ENCODE measurements around the gene FOXF1.

The FOXF1 gene

DNA sequence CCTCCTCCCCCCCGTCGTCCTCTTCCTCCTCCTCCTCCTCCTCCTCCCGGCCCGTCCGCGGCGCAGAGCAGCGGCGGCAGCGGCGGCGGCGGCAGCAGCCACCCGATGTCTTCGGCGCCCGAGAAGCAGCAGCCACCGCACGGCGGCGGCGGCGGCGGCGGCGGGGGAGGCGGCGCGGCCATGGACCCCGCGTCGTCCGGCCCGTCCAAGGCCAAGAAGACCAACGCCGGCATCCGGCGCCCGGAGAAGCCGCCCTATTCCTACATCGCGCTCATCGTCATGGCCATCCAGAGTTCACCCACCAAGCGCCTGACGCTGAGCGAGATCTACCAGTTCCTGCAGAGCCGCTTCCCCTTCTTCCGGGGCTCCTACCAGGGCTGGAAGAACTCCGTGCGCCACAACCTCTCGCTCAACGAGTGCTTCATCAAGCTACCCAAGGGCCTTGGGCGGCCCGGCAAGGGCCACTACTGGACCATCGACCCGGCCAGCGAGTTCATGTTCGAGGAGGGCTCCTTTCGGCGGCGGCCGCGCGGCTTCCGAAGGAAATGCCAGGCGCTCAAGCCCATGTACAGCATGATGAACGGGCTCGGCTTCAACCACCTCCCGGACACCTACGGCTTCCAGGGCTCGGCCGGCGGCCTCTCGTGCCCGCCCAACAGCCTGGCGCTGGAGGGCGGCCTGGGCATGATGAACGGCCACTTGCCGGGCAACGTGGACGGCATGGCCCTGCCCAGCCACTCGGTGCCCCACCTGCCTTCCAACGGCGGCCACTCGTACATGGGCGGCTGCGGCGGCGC, at the start of gene FOXF1:
FOXF1 (plus strand) TSS at position 63 of the 797 bp plus-strand sequence; CDS start at position 106, 43 bp downstream.
- no peak for DNase-seq

DNA sequence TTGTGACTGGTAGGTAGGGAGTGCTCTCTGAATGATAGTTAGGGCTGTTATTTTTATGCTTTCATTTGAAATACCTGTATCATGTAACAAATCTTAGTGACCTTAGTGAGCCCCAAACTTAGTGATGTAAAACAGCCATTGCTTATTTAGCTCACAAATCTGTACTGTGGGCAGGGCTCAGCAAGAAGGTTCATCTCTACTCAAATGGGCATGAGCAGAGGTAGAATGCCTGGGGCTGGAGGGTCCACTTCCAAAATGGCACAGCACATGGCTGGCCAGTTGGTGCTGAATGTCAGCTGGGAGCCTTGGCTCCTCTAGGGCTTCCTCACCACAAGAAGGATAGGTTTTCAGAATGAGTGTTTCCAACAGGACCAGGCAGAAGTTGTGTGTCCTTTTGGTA, 49.3 kb upstream of the FOXF1 start:
- no peak for DNase-seq

DNA sequence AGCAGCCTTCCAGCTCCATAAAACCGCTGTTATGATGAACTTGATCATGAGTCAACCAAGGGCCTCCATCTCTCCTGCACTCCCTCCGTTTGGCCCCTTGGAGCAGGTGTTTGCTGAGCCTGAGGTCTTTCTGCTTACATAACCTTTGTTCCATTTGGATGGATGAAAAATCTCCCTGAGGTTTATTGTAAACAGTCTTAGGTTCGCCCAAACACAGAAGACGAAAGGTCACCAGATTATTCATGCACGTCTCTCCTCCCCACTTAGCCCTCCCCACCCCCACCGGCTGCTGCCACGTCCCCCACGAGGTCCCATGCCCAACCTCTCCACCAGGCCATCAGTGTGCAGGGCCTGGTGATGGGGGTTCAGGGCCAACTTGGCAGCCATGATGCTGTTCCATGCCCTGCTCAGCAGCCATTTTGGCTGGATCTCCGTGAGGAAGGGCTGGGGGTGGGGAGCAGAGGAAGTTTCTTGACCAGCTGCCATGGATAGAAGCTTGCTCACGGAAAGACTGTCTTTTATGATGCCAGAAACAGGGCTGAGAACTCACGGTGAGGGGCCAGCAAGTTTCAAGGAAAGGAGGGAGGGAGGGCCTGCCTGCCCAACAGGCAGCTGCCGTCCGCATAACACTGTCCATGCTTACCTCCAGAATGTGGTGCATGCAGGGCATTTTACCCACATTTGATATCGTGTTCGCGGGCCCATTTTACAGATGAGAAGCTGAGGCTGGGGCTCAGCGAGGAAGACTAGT, 47.8 kb upstream of the FOXF1 start:
- DNase-seq: no peak

DNA sequence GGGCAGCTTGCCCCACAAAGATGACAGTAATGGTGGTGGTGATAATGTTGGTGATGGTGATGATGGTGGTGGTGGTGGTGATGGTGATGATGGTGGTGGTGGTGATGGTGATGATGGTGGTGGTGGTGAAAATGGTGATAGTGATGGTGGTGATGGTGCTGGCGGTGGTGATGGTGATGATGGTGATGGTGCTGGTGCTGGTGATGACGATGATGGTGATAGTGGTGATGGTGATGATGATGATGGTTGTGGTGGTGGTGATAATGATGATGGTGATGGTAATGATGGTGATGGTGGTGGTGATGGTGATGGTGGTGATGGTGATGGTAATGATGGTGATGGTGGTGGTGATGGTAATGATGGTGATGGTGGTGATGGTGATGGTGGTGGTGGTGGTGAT, 46.3 kb upstream of the FOXF1 start:
- DNase-seq: no peak

DNA sequence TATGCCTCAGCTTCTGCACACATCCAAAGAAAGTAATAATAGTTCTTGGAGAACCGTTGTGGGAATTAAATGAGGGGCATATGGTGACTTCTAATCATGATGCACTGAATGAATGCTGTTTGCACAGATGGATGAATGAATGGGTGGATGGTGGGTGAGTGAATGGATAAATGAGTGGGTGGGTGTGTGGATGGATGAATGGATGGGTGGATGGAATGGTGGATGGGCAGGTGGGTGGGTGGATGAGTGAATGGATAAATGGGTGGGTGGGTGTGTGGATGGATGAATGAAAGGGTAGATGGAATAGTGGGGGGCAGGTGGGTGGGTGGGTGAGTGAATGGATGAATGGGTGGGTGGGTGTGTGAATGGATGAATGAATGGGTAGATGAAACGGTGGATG, 44.9 kb upstream of the FOXF1 start:
- DNase-seq: no peak

DNA sequence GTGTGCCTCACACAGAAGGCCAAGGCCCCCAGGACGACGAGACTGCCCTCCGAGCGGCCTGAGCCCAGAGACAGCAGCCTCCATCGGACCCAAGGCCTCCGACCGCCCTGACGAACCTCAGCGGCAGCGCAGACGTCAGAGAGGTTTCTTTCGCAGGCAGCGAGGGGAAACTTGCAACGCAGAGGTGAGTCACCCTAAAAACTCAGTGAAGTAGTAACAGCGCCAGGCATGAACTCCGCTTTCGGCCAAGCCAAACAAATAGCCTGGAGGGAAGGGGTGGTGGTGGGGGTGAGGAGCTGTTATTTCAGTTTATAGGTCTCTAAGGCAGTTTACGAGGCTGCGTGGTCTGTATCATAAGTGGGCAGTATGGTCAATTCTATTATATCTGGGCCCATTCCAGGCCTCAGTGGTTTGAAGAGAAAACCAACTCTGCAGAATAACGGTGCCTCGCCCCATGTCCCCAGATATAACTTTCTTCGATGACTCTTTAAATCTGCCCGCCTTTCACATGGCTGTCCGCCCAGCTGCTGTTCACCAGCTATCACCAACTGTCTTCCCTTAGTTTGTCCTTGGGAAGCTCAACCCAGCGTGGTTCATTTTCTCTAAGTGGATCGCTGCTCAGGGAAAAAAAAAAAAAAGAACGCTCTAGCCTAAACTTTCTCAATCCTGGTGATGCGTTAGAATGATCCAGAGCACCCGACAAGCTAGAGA, 43.5 kb upstream of the FOXF1 start:
- no peak for DNase-seq

DNA sequence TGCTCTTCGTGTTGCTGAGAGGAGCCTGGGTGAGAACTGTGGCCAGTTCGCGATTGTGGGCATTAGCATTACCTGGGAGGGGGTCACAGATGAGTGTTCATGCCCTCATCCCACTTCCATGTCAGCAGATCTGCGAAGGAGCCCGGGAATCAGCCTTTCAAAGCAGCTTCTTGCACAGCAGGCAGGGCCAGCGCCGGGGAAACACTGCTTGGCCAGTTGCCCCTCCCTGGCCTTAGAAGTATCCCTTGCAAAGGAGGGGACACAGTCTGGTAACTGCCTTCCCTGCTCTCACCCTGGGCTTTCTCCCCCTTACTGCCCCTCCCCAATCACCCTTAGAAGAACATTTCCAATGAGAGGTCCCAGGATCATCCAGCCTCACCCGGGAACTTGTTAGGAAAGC, 42.8 kb upstream of the FOXF1 start:
- no peak for DNase-seq

DNA sequence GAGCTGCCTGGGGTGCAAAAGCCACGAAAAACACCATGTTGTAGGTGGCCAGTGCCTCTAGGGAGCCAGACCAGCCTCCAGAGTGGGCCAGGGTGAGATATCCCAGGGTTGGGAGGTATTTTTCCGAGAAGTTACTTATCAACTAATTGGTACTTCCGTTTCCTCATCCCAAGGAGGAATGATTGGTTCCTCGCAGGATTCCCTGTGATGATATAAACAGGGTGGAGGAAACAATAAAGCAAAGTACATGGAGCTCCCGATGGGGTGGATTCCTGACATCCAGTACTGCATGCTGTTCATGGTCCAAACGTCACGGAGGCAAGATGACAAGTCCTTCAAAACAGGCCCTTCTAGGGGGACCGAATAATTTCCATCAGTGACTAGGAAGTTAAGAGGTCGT, 39.4 kb upstream of the FOXF1 start:
- DNase-seq: no peak

DNA sequence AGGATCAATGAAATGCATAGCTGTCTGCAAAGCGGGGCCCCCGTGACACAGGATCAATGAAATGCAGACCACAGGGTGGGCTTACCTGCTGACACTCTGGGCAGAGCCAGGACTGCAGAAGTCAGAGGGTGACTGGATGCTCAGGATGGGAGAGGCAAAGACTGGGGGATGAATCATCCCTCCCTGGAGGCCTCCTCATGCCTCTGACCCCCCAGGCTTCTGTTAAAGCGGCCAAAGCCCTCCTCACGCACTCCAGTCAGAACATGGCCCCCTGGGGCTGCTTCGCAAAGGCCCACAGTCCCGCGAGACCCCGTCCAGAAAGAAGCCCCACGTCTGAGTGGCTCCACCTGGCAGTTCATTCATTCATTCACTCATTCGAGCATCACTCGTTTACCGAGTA, 38.4 kb upstream of the FOXF1 start:
- DNase-seq: no peak

DNA sequence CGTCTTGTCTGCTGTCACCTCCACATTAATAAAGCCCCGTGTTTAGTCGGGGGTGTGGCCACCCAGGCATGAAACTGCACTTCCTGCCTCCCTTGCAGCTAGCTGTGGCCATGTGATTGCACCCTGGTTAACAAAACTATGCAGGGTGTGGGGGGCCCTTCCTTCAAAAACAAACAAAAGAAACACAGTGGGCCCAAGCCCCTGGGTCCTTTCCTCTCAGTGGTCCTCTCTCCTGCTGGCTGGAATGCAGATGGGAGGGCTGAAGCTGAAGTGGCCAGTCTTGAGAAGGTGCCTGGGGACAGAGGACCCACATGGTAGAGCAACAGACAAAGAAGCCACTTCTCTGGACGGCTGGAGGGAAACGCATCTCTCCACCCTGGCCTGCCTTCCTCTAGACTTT, 38.0 kb upstream of the FOXF1 start:
- no peak for DNase-seq

DNA sequence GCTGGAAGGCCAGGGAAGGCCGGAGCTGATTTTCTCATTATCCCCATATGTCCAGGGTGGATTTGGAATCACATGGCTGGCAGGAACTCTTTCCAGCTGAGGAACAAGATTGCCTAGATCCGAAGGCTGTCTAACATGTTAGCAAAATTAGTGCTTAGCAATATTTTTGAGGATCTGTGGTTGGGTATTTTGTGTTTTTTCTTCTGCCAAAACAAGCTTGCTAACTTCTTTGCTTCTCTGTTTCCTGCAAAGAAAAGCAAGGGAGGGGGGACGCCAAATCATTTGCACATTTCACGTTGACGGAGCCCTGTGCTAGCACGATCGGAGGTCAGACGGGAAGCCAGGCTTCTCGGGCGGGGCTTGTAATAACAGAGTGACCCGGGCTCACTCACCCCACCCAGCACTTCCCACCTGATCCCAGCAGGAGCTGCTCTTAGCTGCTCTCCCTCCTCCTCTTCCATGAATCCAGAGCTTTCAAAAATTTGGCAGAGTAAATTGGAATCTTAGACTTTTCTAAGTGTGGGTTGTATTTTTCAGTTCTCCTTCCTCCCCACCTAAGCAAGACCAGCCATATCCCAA, 33.3 kb upstream of the FOXF1 start:
- DNase-seq: no peak

DNA sequence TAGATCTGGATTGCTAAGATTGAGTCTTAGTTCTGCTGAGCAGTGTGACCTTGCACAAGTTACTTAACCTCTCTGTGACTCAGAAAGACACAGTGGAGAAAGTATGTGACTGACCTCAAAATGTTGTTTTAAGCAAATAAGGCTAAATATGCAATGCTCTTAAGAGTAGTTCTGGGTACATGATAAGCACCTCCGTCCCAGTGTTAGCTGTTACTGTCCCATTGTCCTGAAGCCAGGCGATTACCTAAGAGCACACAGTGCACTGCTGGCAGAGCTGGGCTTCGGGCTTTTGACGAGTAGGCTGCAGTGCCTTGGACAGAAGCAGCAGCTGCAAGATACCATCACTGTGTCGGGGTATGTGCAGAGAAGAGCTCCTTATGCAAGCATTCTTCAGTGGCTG, 32.7 kb upstream of the FOXF1 start:
- no peak for DNase-seq

DNA sequence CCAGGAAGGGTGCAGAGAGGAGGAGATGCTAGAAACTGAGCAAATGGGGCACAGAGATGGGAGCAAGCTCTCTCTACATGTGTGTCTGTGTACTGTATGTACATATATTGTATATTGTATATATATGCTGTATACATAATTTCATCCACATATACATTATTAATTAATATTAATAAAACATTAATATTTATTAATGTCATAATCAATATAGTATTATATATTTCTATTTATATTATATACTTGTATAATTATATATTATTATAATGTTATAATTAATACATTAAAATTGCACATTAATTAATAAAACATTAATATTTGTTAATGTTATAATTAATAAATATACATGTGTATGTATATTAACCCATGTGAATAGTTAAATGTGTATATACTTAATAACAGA, 31.5 kb upstream of the FOXF1 start:
- DNase-seq: no peak

DNA sequence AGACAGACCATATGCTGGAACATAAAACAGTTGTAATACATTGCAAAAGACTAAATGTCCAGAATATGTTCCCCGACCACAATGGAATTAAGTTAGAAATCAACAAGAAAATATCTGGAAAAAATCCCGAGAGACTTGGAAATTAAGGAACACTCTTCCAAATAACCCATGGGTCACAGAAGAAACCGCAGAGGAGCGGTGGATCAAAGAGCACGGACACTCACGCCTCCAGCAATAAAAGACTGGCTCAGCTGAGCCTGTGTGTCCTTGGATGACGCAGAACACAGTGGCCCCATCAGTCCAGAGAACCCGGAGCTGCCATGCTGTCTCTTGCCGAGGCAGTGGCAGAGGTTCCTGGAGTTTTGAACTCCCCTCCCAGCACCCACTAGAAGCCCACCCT, 30.9 kb upstream of the FOXF1 start:
- no peak for DNase-seq

DNA sequence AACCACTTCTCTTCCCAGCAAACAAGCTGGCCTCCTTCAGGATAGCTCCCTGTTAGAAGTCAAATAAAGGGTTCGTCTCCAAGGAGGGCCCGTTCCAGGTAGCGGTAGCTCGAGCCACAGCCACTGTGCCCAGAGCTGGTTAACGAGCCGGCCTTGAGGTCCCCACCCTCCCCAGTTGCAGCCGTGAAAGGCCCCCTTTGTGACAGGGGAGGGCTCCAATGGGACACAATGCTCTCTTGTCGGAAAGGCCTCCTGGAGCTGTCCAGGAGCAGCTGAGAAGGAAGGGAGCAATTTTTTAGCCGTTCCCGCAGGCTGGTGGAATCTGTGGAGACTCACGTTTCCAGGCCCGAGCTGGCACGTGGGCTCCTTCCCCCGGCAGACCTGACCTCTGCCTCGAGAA, 29.9 kb upstream of the FOXF1 start:
- no peak for DNase-seq

DNA sequence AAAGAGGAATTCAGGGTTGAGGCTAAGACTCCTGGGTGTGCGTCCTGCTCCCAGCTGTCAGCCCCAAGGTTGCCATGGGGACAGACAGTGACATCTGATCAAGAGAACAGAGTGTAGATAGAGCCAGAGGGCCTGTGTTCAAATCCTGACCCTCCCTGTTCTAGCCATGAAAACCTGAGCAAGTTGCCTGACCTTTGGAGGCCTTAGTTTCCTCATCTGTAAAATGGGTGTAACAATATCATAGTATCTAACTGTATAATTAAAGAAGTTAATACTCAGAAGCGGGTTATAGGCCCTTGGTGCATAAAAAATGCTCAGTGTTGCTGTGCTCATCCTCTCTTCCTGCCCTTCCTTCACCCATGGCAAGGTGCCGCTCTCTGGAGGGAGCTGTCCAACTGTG, 28.7 kb upstream of the FOXF1 start:
- no peak for DNase-seq

DNA sequence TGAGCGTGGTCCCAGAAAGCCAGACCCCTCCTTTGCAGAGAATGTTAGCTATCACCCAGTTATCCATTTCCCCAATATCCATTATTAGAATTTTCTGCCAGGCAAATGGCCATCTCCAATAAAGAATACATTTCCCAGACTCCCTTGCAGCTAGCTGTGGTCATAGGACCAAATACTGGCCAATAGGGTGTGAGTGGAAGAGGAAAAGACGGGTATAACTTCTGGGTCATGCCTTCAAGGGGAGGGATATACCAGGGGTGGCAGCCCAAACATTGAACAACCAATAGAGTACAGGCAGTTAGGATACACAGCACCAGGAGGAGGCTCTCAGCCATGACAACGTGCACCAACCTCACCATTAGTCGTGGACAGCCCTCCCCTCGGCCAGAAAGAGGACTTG, 26.1 kb upstream of the FOXF1 start:
- no peak for DNase-seq

DNA sequence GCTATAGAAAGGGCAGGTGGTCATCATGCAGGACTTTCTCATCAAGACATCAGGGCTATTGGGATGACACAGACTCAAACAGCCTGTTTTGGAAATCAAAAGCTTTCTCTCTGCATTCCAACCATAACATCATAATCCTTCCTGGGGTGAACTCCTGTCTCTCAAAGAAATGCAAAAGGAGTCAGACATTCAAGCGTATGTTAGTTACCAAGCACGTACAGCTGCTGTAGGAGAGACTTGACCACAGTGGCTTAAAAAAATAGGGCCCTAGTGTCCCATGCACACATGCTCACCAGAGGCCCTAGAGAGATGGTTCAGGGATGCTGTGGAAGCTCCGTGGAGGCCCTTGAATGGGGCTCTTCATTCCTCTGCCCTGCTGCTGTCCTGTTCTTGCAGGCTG, 24.6 kb upstream of the FOXF1 start:
- DNase-seq: no peak

DNA sequence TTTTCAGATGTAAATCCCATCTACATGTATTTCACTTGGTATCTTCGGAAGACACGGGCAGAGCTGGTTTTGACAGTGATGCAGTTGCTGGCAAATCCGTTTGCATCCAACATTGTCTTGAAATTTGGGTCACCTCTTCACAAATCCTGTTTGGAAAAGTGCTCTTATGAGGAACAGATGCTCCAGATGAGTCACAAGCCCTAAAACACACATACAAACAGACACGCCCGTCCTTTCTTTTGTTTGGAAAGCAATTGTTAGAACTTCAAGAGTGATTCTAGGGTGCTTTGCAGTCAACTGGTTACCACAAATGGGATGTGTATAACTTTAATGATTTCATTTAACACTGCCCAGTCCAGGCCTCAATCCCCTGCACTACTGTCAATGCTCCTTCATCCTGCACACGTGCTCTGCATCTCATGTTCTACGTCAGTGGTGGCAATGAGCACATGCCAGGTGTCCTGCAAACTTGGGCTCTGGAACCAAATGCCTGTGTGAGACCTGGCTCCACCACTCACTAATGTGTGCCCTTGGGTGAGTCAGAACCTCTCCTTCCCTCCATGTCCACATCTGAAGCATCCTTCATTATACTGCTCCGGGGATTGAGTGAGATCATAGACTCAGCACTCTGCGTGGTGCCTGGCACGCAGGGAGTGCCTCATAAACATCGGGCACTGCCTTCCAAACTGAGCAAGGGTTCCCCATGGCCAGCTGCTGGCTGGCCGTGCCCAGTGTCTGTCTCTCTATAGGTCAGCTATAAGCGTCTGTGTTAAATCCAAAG, 19.3 kb upstream of the FOXF1 start:
- no peak for DNase-seq

DNA sequence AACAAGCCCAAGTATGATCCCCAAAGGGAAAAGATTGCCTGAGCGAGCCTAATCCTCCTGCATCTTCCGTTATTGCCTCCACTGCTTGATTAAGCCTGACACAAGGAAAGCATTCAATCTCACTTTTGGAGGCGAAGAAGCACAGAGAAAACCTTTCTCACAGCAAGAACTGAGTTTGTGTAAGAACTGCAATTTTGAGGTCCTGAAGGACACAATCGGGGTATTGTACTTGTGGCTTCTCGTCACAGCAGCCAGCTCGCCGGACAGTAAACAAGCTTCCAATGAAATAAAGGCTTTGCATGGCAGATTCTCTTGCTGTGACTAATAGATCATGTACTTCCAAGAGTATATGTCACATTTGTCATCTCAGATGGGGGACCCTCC, 18.7 kb upstream of the FOXF1 start:
- no peak for DNase-seq

DNA sequence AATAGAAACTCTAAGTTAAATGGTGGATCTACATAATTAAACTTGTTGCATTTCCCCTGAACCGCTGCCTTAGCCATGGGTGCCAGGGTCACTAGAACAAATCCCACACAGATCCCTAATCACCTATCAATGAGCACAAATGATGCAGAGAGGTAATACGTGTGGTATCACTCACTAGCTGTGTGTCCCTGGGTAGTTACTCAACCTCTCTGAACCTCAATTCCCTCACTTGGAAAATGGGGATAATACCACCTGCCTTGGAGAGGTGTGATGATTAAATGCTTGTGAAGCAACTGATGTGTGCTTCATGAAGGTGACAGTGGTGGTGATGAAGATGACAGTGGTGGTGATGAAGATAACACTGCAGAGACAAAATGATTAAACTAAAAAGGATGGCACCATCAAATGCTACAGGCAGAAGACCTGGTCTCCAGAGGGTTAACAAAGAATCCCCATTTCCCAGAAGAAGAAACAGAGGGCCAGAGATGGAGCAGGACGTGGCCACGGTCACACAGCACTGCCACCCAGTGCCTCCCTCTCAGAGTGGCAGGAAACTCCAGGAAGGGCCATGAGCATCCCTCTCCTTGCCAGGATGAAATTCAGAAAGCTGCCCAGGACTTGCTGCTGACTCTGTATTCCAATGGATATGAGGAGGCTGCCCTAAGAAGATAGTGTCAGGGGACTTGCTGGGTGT, 17.9 kb upstream of the FOXF1 start:
- DNase-seq: no peak

DNA sequence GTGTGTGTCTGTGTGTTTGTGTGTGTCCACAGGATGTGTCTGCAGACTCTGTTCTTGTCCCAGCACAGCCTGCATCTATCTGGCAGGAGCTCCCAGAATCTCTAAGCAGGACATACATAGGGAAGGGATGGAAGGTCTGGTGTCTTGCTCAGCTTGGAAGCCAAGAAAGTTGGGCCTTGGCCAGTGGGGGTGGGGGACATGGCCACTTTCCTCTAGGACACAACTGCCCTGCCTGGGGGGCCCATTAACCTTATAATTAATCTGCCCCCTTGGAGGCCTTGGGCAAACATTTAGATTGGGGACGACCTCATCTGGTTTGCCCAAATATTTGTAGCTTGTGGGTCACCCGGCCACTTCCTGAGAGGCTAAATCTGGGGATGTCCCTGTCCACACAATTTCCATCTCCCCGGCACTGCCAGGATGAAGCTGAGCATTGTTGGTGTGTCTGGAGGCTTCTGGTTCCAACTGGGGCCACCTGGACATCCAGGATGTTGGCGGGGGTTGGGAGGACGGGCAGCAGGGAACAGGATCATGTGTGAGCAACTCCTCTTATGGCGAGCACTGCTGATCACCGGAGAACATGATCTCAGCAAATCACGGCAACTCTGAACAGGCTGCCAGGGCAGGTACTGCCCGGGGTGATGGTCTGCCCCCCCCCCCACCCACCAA, 17.2 kb upstream of the FOXF1 start:
- DNase-seq: no peak

Data from NCI-H1436 treated with DMSO at 0.1 percent for 48 hours (cell line).